Measurements from ENCODE around the gene AMMECR1L. TPM values are rescaled to one million over a fixed set of nuclear protein-coding genes. Genes with fewer than 3 reads are reported as not detected.

The AMMECR1L gene
- total and polyA plus RNA-seq, 2 of the 4 experiments (the other 2 are of a cell fraction), result 13.4 to 14.0 TPM

GRCh38 chr2:127893494-127893893, 7.7 kb upstream of the AMMECR1L start:
- H4K8ac ChIP-seq (ENCODE audit: low read depth in 2 of 2, low read length in 2 of 2), result no peak overlapping the region
- in situ Hi-C loops (cut with MboI; ENCODE audit: low sequenced_read_pairs) (loop anchor here (25.0 kb wide), 1 partner anchor 419 kb away; the partner anchor contains the start of gene HS6ST1), intact Hi-C loops (cut with micrococcal nuclease) (no loop called here), dilution Hi-C loops (cut with HindIII; ENCODE audit: low sequenced_read_pairs, unreplicated experiment) (no loop called here)
- no peaks in the 10 kb centered on the region for H3K9me1 ChIP-seq (ENCODE audit: insufficient read depth, low read length)
- no peak overlapping the region for H2AFZ ChIP-seq (replicated peaks; ENCODE audit: low read length, poor library complexity)
- no peak overlapping the region for H3K4ac ChIP-seq (ENCODE audit: low read depth, low read length)
- no peak for ATAC-seq (ENCODE audit: low read depth)
- no peak overlapping the region for H2AK5ac ChIP-seq (ENCODE audit: low read depth, low read length)
- CTCF ChIA-PET, result no interaction called here
- H4K91ac ChIP-seq (ENCODE audit: insufficient read depth, low read depth, low read length), result no peak overlapping the region
- no CpG with 5 or more reads among the region's 5 CpGs for WGBS, 2 experiments (ENCODE audit: extremely low coverage in 2 of 2, insufficient read length in 1 of 2)
- TF ChIP-seq SMC3 (IDR thresholded peaks at IDR 0.05; ENCODE audit: low read depth, low read length) (no peak), MXI1 (IDR thresholded peaks at IDR 0.05; ENCODE audit: borderline replicate concordance, low read depth, low read length) (no peak), POLR2A (IDR thresholded peaks at IDR 0.05; ENCODE audit: low read depth, low read length) (no peak), MAZ (IDR thresholded peaks at IDR 0.05; ENCODE audit: borderline replicate concordance, low read depth, low read length) (no peak), BHLHE40 (IDR thresholded peaks at IDR 0.05; ENCODE audit: low read depth, low read length) (no peak), ELK1 (IDR thresholded peaks at IDR 0.05; ENCODE audit: borderline replicate concordance, low read depth, low read length) (no peak), USF2 (IDR thresholded peaks at IDR 0.05; ENCODE audit: low read depth, low read length) (no peak)
- H3K4me2 ChIP-seq (ENCODE audit: low read depth, low read length), result no peak overlapping the region
- no TSS peak for BruUV-seq (replicated peaks)
- H3K14ac ChIP-seq (replicated peaks; ENCODE audit: low read depth, low read length), result no peak overlapping the region
- no peak overlapping the region for H2BK5ac ChIP-seq (ENCODE audit: low read depth, low read length, poor library complexity, severe bottlenecking)
- POLR2A ChIA-PET (ENCODE audit: unreplicated experiment), result no interaction called here
- H2BK20ac ChIP-seq (ENCODE audit: low read depth, low read length), result no peak overlapping the region
- no peak overlapping the region for H2BK120ac ChIP-seq (ENCODE audit: low read depth, low read length)
- no peaks in the 10 kb centered on the region for H3K4me1 ChIP-seq (ENCODE audit: control insufficient read depth, insufficient read depth, low read length)
- H3K79me1 ChIP-seq (ENCODE audit: low read depth in 1 of 2, low read length in 2 of 2), result peaks cover 0 to 7% of the 10 kb centered on the region in 2 experiments; a peak in 2 of 4 replicates
- no peak overlapping the region for H3K18ac ChIP-seq (ENCODE audit: low read depth, low read length)
- H3K27ac ChIP-seq (ENCODE audit: insufficient read depth, low read length), result no peak overlapping the region
- H3K9me3 ChIP-seq (ENCODE audit: control insufficient read depth, insufficient read depth, low read length), result no peaks in the 10 kb centered on the region
- no peaks in the 10 kb centered on the region for H4K20me1 ChIP-seq (ENCODE audit: insufficient read depth, low read length)
- H3K27me3 ChIP-seq (ENCODE audit: control insufficient read depth, insufficient read depth, low read length), result no peaks in the 10 kb centered on the region
- no peak overlapping the region for H2AK9ac ChIP-seq (replicated peaks; ENCODE audit: low read depth, low read length, poor library complexity)
- H4K5ac ChIP-seq (ENCODE audit: low read depth, low read length), result no peak overlapping the region
- no peak overlapping the region for H3K4me3 ChIP-seq (ENCODE audit: insufficient read depth, low read depth, low read length)
- H3K56ac ChIP-seq (ENCODE audit: extremely low read depth, insufficient read depth, low read length), result no peak overlapping the region
- DNase-seq, result no peak
- H3K36me3 ChIP-seq (ENCODE audit: control insufficient read depth, insufficient read depth, low read length), result no peaks in the 10 kb centered on the region
- no peak overlapping the region for H2BK15ac ChIP-seq (ENCODE audit: low read depth, low read length)
- H3K23ac ChIP-seq (ENCODE audit: low read depth, low read length), result no peak overlapping the region
- H3K9ac ChIP-seq (ENCODE audit: low read depth, low read length), result no peak overlapping the region

Measured in IMR-90 (cell line).